HG03439 (cell line): ENCODE results near the gene IDH3B.
A peak's percentile ranks its signal among the peaks of the same experiment; 100 is the strongest.
"Not testable (repeated sequence)": the region's sequence is repeated elsewhere in the genome, so short reads cannot be mapped to it uniquely, and the experiment has no call there.

ENCODE experiments used
- ATAC-seq: cut with Tn5 transposase; IDR thresholded peaks from one replicate; pipeline ENCODE4 v1.9.1; 2021; ENCODE audit warnings: mild to moderate bottlenecking, moderate library complexity; ENCODE audit not compliant: unreplicated experiment

The IDH3B gene

GRCh38 chr20:2663887-2664719 lies at the start of gene IDH3B:
Gene IDH3B (minus strand): TSS chr20:2664216. CDS start chr20:2664188, 28 bp downstream.
- peak; percentile 91 for ATAC-seq

- ATAC-seq, result no peak
Measured at GRCh38 chr20:2713285-2713684, 49.3 kb upstream of the IDH3B start.

- ATAC-seq, result no peak
Measured at GRCh38 chr20:2709205-2709981, 45.4 kb upstream of the IDH3B start.

GRCh38 chr20:2708665-2709064 lies 44.6 kb upstream of the IDH3B start:
- no peak for ATAC-seq

GRCh38 chr20:2708073-2708415 lies 44.0 kb upstream of the IDH3B start:
- ATAC-seq, result no peak

GRCh38 chr20:2707353-2708072 lies 43.5 kb upstream of the IDH3B start:
- ATAC-seq, result no peak

- no peak for ATAC-seq
Measured at GRCh38 chr20:2706688-2707352, 42.8 kb upstream of the IDH3B start.

- ATAC-seq, result no peak
Measured at GRCh38 chr20:2705931-2706645, 42.1 kb upstream of the IDH3B start.

- ATAC-seq, result no peak
Measured at GRCh38 chr20:2703716-2704475, 39.9 kb upstream of the IDH3B start.

GRCh38 chr20:2701671-2702081 lies 37.7 kb upstream of the IDH3B start:
- no peak for ATAC-seq

- no peak for ATAC-seq
Measured at GRCh38 chr20:2700913-2701620, 37.1 kb upstream of the IDH3B start.

- no peak for ATAC-seq
Measured at GRCh38 chr20:2699775-2700413, 35.9 kb upstream of the IDH3B start.

- no peak for ATAC-seq
Measured at GRCh38 chr20:2698912-2699311, 34.9 kb upstream of the IDH3B start.

GRCh38 chr20:2698186-2698817 lies 34.3 kb upstream of the IDH3B start:
- no peak for ATAC-seq

- no peak for ATAC-seq
Measured at GRCh38 chr20:2697768-2698167, 33.8 kb upstream of the IDH3B start.

GRCh38 chr20:2696646-2697045 lies 32.6 kb upstream of the IDH3B start:
- ATAC-seq, result no peak

- not testable (repeated sequence) for ATAC-seq
Measured at GRCh38 chr20:2695984-2696525, 32.0 kb upstream of the IDH3B start.
